ENCODE measurements around the gene KCNA5. TPM values are rescaled to one million over a fixed set of nuclear protein-coding genes. Genes with fewer than 3 reads are reported as not detected.

KCNA5 gene
- polyA plus RNA-seq, 3 donors, result 0.34 to 1.0 (median 0.86) TPM

DNA sequence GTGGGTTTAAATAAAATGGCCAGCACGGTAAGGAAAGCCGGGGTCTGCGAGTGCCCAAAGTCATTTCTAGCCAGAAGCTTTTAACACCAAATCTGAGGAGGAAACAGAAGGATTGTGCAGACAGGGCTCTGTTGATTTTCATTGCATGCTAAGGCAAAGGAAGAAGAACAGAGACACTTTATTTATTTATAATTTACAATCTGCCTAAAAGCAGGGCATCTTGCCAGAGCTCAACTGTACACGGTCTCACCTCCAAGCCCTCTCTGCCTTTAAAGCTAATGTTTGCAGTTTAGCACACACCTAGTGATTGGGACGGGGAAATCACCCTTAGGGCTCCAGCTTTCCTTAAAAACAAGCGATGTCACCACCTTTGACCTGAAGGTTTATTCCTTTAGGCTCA lies 4.0 kb downstream of the KCNA5 start:
- WGBS, 3 donors, result 45 to 55% (median 53%) methylated on average over 6 of the region's 6 CpGs
- no peak overlapping the region for H3K27ac ChIP-seq (ENCODE audit: low read depth, low read length)

DNA sequence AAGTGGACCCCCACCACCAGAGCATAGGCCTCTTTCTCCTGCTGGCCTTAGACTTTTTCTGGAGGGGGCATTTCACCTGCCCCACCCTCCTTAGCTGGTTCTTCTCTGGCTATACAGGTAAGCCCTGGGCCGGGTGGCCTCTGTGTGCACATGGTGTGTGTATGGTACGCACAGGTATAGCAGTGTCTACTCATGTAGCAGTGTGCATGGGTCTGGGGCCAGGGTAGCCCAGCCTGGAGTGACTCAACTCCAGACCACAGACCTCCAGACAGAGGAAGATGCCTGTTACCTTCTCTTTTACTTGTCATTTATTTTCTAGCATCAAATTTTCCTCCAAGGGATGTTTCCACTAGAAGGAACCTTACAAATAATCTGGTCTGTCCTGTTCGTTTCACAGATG lies 6.9 kb downstream of the KCNA5 start:
- WGBS, 3 donors, result 74 to 93% (median 86%) methylated on average over 3 of the region's 3 CpGs
- no peak overlapping the region for H3K27ac ChIP-seq (ENCODE audit: low read depth, low read length)

DNA sequence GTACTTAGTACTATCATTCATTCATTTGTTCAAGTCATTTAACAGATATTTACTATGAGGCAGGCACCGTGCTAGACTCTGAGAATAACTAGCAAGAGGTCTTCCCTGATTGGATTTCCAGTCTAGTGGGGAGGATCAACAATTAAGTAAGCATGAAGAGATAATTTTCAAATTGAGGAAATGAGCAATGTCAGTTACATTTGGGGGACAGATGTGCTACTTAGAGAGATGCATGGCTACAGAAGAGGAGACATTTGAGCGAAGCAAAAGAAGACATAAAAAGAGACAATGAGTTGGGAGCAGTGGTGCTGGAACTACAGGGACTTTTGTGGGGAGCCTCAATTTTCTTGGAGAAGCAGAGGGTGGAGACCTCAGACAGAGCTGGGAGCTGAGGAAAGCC lies 7.7 kb downstream of the KCNA5 start:
- no peak overlapping the region for H3K27ac ChIP-seq (ENCODE audit: low read depth, low read length)
- WGBS, 3 donors, result 72 to 94% (median 85%) methylated on average over 2 of the region's 2 CpGs

DNA sequence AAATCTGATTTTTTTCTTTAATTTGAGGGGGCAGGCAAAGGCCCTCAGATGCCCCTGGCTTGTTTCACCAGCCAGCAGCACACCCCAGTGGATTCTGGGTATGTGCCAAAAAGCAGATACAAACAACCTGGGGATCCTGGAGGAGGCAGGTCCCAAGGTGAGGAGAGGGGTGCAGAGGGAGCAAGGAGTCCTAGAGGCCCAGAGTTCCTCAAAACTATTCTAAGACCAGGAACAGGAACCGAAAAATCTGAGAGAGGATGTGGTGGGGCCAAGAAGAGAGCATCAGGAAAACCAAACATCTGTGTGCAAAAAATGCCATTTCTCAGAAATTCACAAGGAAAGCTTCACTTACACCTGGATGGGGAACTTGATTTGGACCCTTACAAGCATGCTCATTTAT lies 8.2 kb downstream of the KCNA5 start:
- H3K27ac ChIP-seq (ENCODE audit: low read depth, low read length), result no peak overlapping the region
- 34 to 52% (median 48%) methylated on average over 1 of the region's 1 CpG for WGBS, 3 donors

DNA sequence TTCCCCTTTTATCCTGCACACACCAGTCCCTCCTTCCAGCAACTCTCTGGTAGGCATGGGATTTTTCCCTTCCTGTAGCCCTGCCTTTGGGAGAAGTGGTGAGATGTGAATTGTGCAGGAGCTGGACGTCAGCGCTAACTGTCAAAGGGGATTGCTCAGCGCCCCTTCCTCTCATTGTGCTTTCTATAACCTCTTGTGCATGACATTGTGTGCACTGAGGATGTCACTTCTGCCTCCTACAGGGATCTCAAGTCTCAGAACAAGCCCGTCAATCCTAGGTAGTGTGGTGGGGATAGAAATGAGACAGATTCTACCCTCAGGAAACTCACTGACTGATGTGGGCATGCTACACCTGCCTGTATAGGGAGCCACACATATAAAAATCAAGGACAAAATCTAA lies 8.7 kb downstream of the KCNA5 start:
- WGBS, 3 donors, result 59 to 63% (median 60%) methylated on average over 4 of the region's 4 CpGs
- no peak overlapping the region for H3K27ac ChIP-seq (ENCODE audit: low read depth, low read length)

DNA sequence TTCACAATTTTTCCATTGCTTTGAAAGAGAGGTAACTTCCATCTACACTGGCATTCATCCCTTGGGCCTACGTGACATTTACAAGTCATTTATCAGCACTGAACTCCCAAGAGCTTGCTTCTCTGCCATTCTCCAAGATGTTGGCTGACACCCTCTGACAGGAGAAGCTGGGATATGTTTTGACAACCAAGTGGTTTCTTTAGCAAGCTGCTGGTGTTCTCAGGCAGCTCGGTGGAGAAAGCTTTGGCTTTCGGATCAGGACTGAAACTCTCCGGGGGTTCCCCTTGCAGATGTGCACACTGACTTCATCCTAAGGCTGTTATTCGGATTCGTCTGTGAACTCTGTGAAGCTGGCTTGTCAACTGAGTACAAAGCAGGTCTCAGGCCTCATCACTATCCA lies 15.7 kb downstream of the KCNA5 start:
- no peak overlapping the region for H3K27ac ChIP-seq (ENCODE audit: low read depth, low read length)
- WGBS, 3 donors, result 53 to 67% (median 63%) methylated on average over 6 of the region's 6 CpGs

DNA sequence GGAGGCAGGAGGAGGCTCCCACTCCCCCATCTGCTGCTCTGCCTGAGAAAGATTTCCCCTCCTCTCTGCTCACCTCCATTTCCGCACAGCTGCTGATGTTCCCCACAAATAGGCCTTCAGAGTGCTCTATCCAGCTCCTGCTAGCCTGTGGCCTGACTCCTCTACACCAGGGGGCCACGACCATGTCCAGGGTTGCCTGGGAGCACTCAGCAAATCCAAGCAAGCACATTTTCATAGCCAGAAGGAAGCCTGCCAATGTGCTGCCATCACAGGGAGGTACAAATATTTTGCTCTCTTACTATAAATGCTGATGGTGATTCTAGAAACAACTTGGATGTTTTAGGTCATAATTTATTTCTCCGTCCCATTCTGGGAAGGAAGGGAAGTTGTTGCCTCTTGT lies 17.3 kb downstream of the KCNA5 start:
- H3K27ac ChIP-seq (ENCODE audit: low read depth, low read length), result no peak overlapping the region
- 75 to 83% (median 80%) methylated on average over 3 of the region's 3 CpGs for WGBS, 3 donors

DNA sequence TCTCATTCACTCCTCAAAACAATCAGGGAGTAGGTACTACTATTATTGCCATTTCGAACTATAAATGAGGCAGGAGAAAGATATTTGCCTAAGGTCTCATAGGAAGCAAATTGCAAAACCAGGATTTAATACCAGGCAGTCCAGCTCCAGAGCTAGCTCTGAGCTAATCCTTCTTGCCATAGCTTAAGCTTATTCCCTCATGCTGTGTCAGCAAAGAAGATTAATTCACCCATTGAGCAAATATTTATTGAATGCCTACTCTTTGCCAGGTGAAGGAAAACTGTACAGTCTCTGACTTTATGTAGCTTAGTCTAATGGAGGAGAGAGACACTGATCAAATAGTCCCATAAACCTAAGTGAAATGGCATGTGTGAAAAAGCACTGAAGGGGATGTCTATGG lies 19.5 kb downstream of the KCNA5 start:
- 39 to 83% (median 77%) methylated on average over 1 of the region's 1 CpG for WGBS, 3 donors
- no peak overlapping the region for H3K27ac ChIP-seq (ENCODE audit: low read depth, low read length)

DNA sequence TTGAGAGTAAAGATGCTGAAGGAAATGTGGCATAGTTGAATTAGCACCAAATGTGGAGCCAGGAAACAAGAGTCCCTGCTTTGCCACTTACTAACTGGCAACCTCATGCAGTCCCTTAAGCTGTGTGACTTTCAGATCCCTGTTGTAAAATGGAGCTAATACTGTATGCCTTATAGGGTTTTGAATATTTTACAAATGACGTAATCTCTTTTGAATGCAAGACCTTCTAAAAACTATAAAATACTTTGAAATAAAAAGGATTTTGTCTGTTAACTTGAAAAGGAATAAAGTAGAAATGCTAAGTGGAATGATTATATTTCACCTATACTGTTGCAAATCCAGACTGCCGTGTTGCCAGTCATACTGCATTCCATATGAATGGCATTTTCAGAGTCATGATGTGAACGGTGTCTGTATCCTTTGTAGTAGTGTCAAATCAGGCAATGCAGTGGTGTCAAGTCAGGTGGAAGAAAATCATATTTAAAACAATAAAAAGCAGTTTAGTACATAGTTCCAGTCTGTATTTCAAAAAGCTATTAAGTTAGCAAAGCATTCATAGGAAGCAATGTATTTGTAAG lies 21.3 kb downstream of the KCNA5 start:
- 76 to 87% (median 87%) methylated on average over 3 of the region's 3 CpGs for WGBS, 3 donors
- no peak overlapping the region for H3K27ac ChIP-seq (ENCODE audit: low read depth, low read length)

DNA sequence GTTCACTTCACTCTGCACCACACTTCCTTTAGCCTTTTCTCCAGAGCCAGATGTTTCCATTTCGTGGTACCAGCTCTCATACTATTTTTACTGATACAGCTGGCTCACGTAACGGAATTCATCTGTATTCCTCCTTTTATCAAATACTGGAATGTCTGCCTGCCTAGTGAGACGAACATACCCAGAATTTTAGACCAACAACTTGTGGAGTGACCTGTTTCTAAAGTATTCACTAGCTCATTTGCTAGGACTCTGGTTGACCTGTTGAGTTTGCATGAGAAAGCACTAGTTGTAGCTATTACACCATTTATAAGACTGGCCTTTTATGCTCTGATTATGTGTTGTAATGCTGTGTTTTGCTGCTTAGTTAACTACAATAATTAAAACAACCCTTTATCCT lies 22.6 kb downstream of the KCNA5 start:
- WGBS, 3 donors, result 76 to 80% (median 78%) methylated on average over 4 of the region's 4 CpGs
- no peak overlapping the region for H3K27ac ChIP-seq (ENCODE audit: low read depth, low read length)

DNA sequence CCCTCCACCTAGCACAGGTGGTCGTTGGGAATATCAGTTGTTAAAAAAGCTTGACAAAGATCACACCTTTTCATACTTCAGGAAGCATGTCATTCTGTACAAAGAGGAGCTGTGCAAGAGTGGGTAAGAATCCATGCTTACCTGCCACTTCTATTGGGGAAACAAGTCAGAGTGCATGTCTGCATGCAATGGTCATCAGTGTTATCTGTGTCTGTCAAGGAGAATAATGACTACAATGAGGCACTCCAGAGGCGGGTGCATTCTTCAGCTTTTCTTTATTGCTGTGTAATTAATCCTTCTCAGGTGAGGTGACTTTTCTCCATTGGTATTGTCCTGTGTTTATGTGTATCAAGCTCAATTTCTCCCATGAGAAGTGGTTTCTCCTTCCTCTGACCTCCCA lies 24.4 kb downstream of the KCNA5 start:
- H3K27ac ChIP-seq (ENCODE audit: low read depth, low read length), result no peak overlapping the region
- 35 to 63% (median 63%) methylated on average over 2 of the region's 2 CpGs for WGBS, 3 donors

DNA sequence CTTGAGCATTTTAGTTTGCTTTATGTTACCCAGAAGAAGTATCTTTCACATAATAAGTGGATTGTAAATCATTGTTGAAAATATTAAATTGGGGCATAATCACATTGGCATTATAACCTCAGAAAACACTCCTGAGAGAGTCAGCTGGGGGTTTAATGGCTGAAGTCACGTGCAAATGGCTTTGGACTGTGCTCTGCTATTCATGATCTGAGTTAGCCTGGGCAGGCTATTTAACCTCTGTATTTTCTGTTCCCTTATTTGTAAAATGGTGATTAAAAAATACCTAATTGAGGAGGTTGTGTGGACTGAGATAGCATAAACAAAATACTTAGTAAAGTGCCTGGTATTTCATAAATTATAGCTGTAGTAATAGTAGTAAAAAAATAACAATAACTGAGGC lies 24.9 kb downstream of the KCNA5 start:
- H3K27ac ChIP-seq (ENCODE audit: low read depth, low read length), result no peak overlapping the region
- WGBS, 3 donors, result 63 to 87% (median 82%) methylated on average over 1 of the region's 1 CpG

DNA sequence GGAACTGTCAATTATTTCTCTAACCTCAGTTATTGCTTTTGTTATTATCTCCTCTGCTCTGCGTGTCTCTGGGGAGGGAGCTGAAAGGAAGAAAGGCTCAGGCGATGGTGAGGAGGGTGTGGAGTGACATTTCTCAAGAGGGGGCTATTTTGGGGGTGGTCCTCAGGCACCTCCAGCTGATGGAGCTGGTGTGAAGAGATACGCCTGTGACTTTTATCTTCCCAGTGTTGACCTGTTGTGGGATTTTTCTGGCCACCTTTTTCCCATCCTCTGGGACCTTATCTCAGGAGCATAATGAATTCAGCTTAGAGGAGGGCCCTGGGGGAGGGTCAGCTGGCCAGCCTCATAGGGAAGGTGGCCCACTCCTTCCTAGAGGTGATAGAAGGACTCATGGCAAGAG lies 26.4 kb downstream of the KCNA5 start:
- no peak overlapping the region for H3K27ac ChIP-seq (ENCODE audit: low read depth, low read length)
- 61 to 71% (median 71%) methylated on average over 3 of the region's 3 CpGs for WGBS, 3 donors

DNA sequence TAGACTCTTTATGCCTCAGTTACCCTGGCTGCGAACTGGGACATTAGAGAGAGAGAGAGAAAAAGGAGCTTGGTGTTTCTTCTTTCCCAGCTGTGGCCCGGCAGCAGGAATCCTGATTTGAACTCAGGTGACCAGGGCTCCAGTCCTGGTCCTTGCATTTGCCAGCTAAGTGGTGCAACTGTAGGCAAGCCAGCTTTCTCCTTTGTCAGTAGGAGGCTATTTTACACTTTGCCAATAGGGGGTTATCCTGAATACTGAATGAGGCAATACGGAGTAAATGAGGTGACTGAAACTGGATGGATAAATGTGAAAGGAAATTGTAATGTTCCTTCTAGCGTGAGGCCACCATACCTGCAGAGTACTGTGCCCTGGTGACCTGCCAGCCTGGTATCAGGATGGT lies 27.8 kb downstream of the KCNA5 start:
- H3K27ac ChIP-seq (ENCODE audit: low read depth, low read length), result no peak overlapping the region
- WGBS, 3 donors, result 68 to 98% (median 90%) methylated on average over 4 of the region's 4 CpGs

DNA sequence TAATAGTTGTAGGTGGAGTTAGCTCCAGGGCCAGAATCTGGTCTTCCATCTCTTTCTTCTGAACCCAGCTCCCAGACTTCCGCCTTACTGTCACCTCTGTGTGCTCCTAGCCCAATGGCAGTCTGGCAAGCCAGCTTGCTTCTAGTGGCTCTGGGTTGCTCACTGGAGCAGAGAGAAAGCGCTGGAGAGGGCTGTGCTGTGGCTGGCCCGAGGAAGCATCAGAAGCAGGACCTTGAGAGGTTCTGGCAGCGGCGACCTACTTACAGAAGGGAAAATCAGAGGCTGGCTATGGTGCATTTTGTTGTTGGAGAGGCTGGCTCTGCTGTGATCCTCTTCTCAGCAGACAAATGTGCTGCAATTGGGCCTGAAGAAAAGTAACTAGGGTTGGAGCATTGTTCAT lies 28.6 kb downstream of the KCNA5 start:
- H3K27ac ChIP-seq (ENCODE audit: low read depth, low read length), result no peak overlapping the region
- 85 to 94% (median 93%) methylated on average over 5 of the region's 5 CpGs for WGBS, 3 donors

DNA sequence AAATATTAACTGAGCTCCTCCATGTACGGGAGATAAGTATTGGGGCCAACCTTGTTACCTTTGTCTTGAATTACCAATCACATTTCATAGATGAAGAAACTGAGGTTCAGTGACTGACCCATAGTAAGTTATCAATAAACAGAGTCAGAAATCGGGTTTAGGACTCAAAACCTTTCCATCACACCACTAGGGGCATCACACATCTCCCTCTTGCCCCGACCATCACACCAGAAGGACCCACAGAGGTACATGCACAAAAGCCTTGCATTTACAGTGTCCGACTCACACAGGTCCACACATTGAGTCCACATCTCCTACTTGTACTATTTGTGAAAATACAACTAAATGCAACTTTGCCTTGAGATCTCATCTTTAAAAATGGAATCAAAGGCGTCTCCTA lies 29.4 kb downstream of the KCNA5 start:
- WGBS, 3 donors, result 70 to 86% (median 83%) methylated on average over 5 of the region's 5 CpGs
- H3K27ac ChIP-seq (ENCODE audit: low read depth, low read length), result no peak overlapping the region

DNA sequence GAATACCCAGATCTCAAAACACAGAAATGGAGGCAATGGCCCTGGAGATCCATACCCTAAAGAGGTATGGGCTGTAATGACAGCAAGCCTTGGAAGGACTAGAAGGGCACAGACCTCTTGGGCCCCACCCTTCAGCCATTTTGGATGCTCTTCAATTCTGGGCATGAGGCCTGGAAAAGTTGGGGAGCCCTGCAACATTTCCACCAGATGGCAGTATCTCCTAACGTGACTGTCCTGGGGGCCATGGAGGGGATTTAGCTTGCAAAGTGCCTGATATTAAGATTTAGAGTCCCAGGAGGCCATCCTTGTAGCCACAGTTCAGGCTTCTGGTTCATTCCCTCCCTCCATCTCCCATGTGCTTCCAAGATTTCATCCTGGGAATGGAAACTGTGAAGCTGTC lies 30.2 kb downstream of the KCNA5 start:
- no peak overlapping the region for H3K27ac ChIP-seq (ENCODE audit: low read depth, low read length)
- 44 to 70% (median 57%) methylated on average over 1 of the region's 1 CpG for WGBS, 3 donors

DNA sequence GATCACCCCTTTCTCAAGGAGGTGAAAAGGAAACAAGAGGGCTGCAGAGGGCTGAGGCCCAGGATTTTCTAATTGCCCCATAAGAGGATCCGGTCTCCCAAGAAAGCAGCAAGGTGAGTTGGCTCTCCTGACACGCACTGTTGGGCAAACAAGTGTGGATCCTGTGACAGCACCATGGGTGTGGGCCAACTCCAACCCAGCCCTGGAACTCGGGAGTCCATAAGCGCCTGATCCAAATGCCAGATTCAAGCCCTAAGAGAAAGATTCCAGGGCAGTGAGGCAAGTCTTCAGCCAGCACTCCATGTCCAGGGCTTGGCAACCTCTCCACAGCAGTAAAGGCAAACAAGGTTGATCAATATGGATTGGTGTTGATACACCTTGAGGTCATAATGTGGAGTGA lies 33.1 kb downstream of the KCNA5 start:
- H3K27ac ChIP-seq (ENCODE audit: low read depth, low read length), result no peak overlapping the region
- 59 to 87% (median 80%) methylated on average over 4 of the region's 4 CpGs for WGBS, 3 donors

DNA sequence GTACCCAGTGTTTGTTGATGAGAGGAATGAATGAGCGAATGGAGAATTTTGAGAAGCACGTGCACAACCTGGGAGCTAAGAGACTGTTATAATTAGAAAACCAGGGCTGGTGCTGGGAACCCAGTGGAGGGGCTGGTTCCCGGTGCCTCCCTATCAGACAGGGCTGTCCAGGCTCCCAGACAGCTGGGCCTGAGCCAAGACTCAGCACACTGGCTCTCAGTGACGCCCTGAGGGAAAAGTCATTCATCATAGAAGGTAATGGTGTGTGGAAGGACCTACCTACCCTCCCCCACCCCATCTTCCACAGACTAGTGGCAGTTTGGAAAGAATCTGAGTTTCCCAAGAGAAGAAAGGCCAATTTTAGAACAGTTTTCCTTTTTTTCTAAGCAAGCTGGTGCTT lies 34.7 kb downstream of the KCNA5 start:
- WGBS, 3 donors, result 23 to 64% (median 55%) methylated on average over 4 of the region's 4 CpGs
- H3K27ac ChIP-seq (ENCODE audit: low read depth, low read length), result no peak overlapping the region

DNA sequence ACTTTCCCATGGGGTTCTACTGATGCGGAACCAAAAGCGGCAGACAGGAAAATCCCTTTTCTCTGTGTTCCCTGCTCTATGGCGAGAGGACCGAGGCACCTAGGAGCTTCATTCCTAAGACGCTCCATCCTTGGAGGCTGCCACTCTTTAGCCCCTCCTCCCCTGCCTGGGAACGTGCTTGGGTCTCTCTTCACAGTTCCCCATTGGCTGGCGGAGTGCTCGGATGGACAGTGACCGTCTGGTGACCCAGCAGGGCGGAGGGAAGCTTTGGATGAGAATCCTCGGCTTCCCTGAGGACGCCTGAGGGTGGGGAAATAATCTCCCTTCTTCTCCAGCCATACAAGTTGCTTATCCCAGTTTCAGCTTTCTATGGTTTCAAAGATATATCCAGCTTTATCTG lies 37.3 kb downstream of the KCNA5 start:
- no peak overlapping the region for H3K27ac ChIP-seq (ENCODE audit: low read depth, low read length)
- 57 to 69% (median 59%) methylated on average over 12 of the region's 12 CpGs for WGBS, 3 donors

Measured in adipose tissue (tissue), 3 donors.